Mucosa of stomach (tissue), 1 donor: Measurements from ENCODE around the gene EYS.

Source experiments
- H3K27me3 ChIP-seq: one replicate; pipeline ENCODE4 v1.7.0; 2013; ENCODE audit warnings: mild to moderate bottlenecking, low read length; ENCODE audit not compliant: control insufficient read depth, insufficient read depth
- H3K36me3 ChIP-seq: one replicate; pipeline ENCODE4 v1.7.0; 2013; ENCODE audit warnings: low read length; ENCODE audit not compliant: control insufficient read depth, insufficient read depth
- H3K4me1 ChIP-seq: one replicate; pipeline ENCODE4 v1.7.0; 2013; ENCODE audit warnings: mild to moderate bottlenecking, low read length; ENCODE audit not compliant: control insufficient read depth, insufficient read depth
- H3K4me3 ChIP-seq: one replicate; pipeline ENCODE4 v1.7.0; 2013; ENCODE audit warnings: low read length
- H3K9ac ChIP-seq: one replicate; pipeline ENCODE4 v1.7.0; 2013; ENCODE audit warnings: mild to moderate bottlenecking, low read length, moderate library complexity
- H3K9me3 ChIP-seq: one replicate; pipeline ENCODE4 v1.7.0; 2013; ENCODE audit warnings: mild to moderate bottlenecking, low read length, moderate library complexity; ENCODE audit not compliant: control insufficient read depth
- donor health status: Pancreatic carcinoma.

EYS gene

GRCh38 chr6:65113581-65113980, 593.4 kb downstream of the EYS start:
- no peaks in the 10 kb centered on the region for H3K27me3 ChIP-seq
- H3K4me1 ChIP-seq = no peaks in the 10 kb centered on the region
- H3K9me3 ChIP-seq = no peaks in the 10 kb centered on the region
- no peak overlapping the region for H3K4me3 ChIP-seq
- H3K9ac ChIP-seq = no peak overlapping the region
- H3K36me3 ChIP-seq = no peaks in the 10 kb centered on the region

- Histone ChIP-seq H3K36me3 (no peaks in the 10 kb centered on the region), H3K4me3 (no peak overlapping the region), H3K4me1 (no peaks in the 10 kb centered on the region), H3K9ac (no peak overlapping the region), H3K9me3 (no peaks in the 10 kb centered on the region), H3K27me3 (no peaks in the 10 kb centered on the region)
Measured at GRCh38 chr6:65112435-65112834, 594.6 kb downstream of the EYS start.

- H3K9me3 ChIP-seq = no peaks in the 10 kb centered on the region
- no peaks in the 10 kb centered on the region for H3K36me3 ChIP-seq
- H3K4me1 ChIP-seq = no peaks in the 10 kb centered on the region
- no peak overlapping the region for H3K4me3 ChIP-seq
- H3K9ac ChIP-seq = no peak overlapping the region
- H3K27me3 ChIP-seq = no peaks in the 10 kb centered on the region
Measured at GRCh38 chr6:65110031-65110430, 597.0 kb downstream of the EYS start.

DNA sequence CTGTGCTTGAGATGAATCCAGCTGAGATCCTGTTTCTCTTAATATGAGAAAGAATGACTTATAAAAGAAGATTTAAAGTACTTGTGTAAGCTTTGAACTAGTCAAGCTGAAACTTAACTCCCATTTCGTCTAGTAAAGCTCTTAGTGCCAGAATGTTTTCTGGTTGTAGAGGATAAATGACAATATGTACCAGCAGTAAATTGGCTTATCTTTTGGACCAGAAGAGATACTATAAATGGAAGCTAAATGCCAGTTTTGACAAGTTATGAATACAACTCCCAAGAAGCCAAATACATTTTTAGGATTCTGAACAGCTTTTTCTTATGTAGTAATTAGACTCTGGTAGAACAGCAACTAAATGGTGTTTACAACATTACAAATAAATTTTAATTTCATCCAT, 608.7 kb downstream of the EYS start:
- no peak overlapping the region for H3K9ac ChIP-seq
- no peaks in the 10 kb centered on the region for H3K36me3 ChIP-seq
- H3K4me1 ChIP-seq = no peaks in the 10 kb centered on the region
- H3K9me3 ChIP-seq = no peaks in the 10 kb centered on the region
- H3K27me3 ChIP-seq = no peaks in the 10 kb centered on the region
- H3K4me3 ChIP-seq = no peak overlapping the region

DNA sequence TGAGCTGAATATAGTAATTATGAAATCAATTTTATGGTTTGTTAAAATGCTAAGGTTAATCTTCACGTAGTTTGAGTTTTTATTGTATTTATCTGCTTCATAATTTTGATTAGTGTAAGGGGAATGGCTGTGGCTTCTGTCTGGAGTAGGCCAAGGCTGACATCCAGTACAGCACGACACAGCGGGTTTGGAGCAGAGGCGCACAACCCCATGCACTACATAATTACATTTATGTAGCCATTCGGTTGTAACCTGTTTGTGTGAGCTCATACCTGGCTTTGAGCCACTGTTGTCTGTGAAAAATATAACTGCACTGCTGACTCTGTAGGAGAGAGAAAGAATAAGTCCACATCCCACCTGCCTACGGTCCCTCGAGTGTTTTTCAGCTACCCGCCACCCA, 615.5 kb downstream of the EYS start:
- Histone ChIP-seq H3K4me3 (no peak overlapping the region), H3K36me3 (no peaks in the 10 kb centered on the region), H3K4me1 (no peaks in the 10 kb centered on the region), H3K27me3 (no peaks in the 10 kb centered on the region), H3K9ac (no peak overlapping the region), H3K9me3 (no peaks in the 10 kb centered on the region)

- Histone ChIP-seq H3K9ac (no peak overlapping the region), H3K9me3 (no peaks in the 10 kb centered on the region), H3K27me3 (no peaks in the 10 kb centered on the region), H3K36me3 (no peaks in the 10 kb centered on the region), H3K4me3 (no peak overlapping the region), H3K4me1 (no peaks in the 10 kb centered on the region)
Measured at GRCh38 chr6:65088575-65088974, 618.5 kb downstream of the EYS start.

DNA sequence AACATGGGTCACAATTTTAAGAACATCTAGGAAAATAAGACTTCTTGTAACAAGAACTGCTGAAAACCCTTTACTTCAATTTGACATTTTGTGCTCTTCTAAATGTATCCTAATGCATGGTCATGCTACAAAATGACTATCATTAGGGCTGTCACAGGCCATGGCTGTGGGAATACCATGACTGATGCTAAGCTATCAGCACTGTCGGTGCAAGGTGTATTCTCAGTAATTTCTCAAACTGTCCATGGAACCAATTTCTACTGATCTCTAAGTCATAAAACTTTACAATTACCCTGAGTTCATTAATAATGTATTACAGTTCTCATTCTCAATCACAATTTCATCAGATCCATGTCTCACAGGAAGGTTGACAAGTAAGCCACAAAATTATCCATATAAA, 625.3 kb downstream of the EYS start:
- H3K4me1 ChIP-seq = no peaks in the 10 kb centered on the region
- H3K9me3 ChIP-seq = no peaks in the 10 kb centered on the region
- H3K36me3 ChIP-seq = no peaks in the 10 kb centered on the region
- H3K27me3 ChIP-seq = no peaks in the 10 kb centered on the region
- H3K9ac ChIP-seq = no peak overlapping the region
- no peak overlapping the region for H3K4me3 ChIP-seq

DNA sequence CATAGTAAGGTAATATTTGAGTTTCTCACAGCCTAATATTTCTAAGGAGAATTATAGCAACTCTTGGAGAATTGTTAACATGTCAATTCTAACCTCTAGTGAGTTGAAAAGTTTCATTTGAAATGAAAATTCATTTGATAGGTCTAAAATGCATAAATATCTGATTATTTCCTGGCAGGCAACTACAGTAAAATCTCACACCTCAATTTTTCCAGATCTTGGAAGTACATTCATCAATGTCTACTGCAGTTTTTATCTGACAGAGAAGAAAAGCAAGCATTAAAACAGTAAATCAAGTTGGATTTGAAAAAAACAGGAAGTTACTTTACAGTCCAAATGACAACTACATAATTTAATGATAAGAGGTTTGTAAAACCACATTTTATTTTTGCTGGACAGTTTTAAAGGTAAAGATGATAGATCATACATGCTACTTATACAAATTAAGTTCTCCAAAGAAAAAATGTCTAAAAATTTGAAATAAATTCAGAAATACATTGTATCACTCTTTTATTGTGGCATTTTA, 631.3 kb downstream of the EYS start:
- Histone ChIP-seq H3K4me1 (no peaks in the 10 kb centered on the region), H3K4me3 (no peak overlapping the region), H3K36me3 (no peaks in the 10 kb centered on the region), H3K9me3 (no peaks in the 10 kb centered on the region), H3K27me3 (no peaks in the 10 kb centered on the region), H3K9ac (no peak overlapping the region)

- no peaks in the 10 kb centered on the region for H3K4me1 ChIP-seq
- no peaks in the 10 kb centered on the region for H3K36me3 ChIP-seq
- no peaks in the 10 kb centered on the region for H3K27me3 ChIP-seq
- H3K9ac ChIP-seq = no peak overlapping the region
- H3K4me3 ChIP-seq = no peak overlapping the region
- H3K9me3 ChIP-seq = no peaks in the 10 kb centered on the region
Measured at GRCh38 chr6:65072500-65072899, 634.5 kb downstream of the EYS start.

GRCh38 chr6:65071480-65071879, 635.5 kb downstream of the EYS start:
- Histone ChIP-seq H3K36me3 (no peaks in the 10 kb centered on the region), H3K9ac (no peak overlapping the region), H3K9me3 (no peaks in the 10 kb centered on the region), H3K27me3 (no peaks in the 10 kb centered on the region), H3K4me1 (no peaks in the 10 kb centered on the region), H3K4me3 (no peak overlapping the region)

- H3K4me1 ChIP-seq = no peaks in the 10 kb centered on the region
- H3K9me3 ChIP-seq = no peaks in the 10 kb centered on the region
- no peaks in the 10 kb centered on the region for H3K27me3 ChIP-seq
- no peak overlapping the region for H3K4me3 ChIP-seq
- H3K36me3 ChIP-seq = no peaks in the 10 kb centered on the region
- H3K9ac ChIP-seq = no peak overlapping the region
Measured at GRCh38 chr6:65064844-65065243, 642.2 kb downstream of the EYS start.

- no peaks in the 10 kb centered on the region for H3K27me3 ChIP-seq
- no peaks in the 10 kb centered on the region for H3K36me3 ChIP-seq
- no peak overlapping the region for H3K4me3 ChIP-seq
- no peaks in the 10 kb centered on the region for H3K9me3 ChIP-seq
- no peaks in the 10 kb centered on the region for H3K4me1 ChIP-seq
- H3K9ac ChIP-seq = no peak overlapping the region
Measured at GRCh38 chr6:65059568-65059967, 647.5 kb downstream of the EYS start.

DNA sequence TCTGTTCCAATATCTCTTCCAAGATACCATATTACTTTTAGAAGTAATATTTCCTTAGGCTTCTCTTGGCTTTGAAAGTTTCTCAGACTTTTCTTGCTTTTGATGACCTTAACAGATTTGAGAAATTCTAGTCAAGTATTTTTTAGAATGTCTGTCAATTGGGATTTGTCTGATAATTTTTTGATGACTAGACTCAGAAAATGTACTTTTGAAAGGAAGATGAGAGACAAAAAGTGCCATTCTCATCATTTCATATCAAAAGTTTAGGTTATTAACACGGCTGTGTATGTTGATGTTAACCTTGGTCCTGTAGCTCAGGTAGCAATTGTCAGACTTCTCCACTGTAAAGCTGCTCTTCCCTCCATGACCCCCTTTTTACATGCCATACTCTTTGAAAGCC, 651.5 kb downstream of the EYS start:
- Histone ChIP-seq H3K4me1 (no peaks in the 10 kb centered on the region), H3K9me3 (no peaks in the 10 kb centered on the region), H3K27me3 (no peaks in the 10 kb centered on the region), H3K9ac (no peak overlapping the region), H3K4me3 (no peak overlapping the region), H3K36me3 (no peaks in the 10 kb centered on the region)
